Activated CD8-positive, alpha-beta memory T cell treated with anti-CD3 and anti-CD28 coated beads for 1 hour (primary cell): ENCODE results near the gene ATF7.
"Not testable (repeated sequence)": the region's sequence is repeated elsewhere in the genome, so short reads cannot be mapped to it uniquely, and the experiment has no call there.

Source experiments
- DNase-seq, 2 donors: peaks; one replicate each; pipeline ENCODE4 v3.0.0-alpha.2; 2020; ENCODE audit warnings: low read depth in 1 of 2; ENCODE audit errors: extremely low read depth in 1 of 2

ATF7 gene

GRCh38 chr12:53631721-53632120, 5.5 kb upstream of the ATF7 start:
- DNase-seq = no peak

- DNase-seq = no peak
These were observed 1.7 kb upstream of the ATF7 start for GRCh38 chr12:53627919-53628318.

GRCh38 chr12:53626702-53627169, 554 bp upstream of the ATF7 start:
- DNase-seq = no peak

GRCh38 chr12:53625373-53625945, 723 bp downstream of the ATF7 start:
- DNase-seq = no peak

GRCh38 chr12:53624956-53625355, 1.2 kb downstream of the ATF7 start:
- no peak for DNase-seq

GRCh38 chr12:53624458-53624857, 1.7 kb downstream of the ATF7 start:
- DNase-seq = no peak

GRCh38 chr12:53623548-53624385, 2.4 kb downstream of the ATF7 start:
- DNase-seq = no peak

- no peak for DNase-seq
These were observed 3.5 kb downstream of the ATF7 start for GRCh38 chr12:53622724-53623123.

- no peak for DNase-seq
These were observed 7.9 kb downstream of the ATF7 start for GRCh38 chr12:53618275-53618674.

- DNase-seq = no peak
These were observed 8.5 kb downstream of the ATF7 start for GRCh38 chr12:53617700-53618099.

- no peak for DNase-seq
These were observed 9.2 kb downstream of the ATF7 start for GRCh38 chr12:53616950-53617349.

- no peak for DNase-seq
These were observed 12.4 kb downstream of the ATF7 start for GRCh38 chr12:53613821-53614220.

GRCh38 chr12:53612978-53613377, 13.2 kb downstream of the ATF7 start:
- no peak for DNase-seq

- DNase-seq = no peak
These were observed 14.9 kb downstream of the ATF7 start for GRCh38 chr12:53611304-53611703.

- DNase-seq = not testable (repeated sequence)
These were observed 19.5 kb downstream of the ATF7 start for GRCh38 chr12:53606688-53607087.

- no peak for DNase-seq
These were observed 21.6 kb downstream of the ATF7 start for GRCh38 chr12:53604581-53604980.

GRCh38 chr12:53603804-53604203, 22.4 kb downstream of the ATF7 start:
- DNase-seq = no peak

- DNase-seq = no peak
These were observed 23.0 kb downstream of the ATF7 start for GRCh38 chr12:53603196-53603595.

GRCh38 chr12:53602176-53602864, 23.9 kb downstream of the ATF7 start:
- no peak for DNase-seq

- DNase-seq = no peak
These were observed 24.8 kb downstream of the ATF7 start for GRCh38 chr12:53601296-53601847.

GRCh38 chr12:53600490-53601295, 25.5 kb downstream of the ATF7 start:
- no peak for DNase-seq
